ENCODE results near the gene MACF1.

DNA sequence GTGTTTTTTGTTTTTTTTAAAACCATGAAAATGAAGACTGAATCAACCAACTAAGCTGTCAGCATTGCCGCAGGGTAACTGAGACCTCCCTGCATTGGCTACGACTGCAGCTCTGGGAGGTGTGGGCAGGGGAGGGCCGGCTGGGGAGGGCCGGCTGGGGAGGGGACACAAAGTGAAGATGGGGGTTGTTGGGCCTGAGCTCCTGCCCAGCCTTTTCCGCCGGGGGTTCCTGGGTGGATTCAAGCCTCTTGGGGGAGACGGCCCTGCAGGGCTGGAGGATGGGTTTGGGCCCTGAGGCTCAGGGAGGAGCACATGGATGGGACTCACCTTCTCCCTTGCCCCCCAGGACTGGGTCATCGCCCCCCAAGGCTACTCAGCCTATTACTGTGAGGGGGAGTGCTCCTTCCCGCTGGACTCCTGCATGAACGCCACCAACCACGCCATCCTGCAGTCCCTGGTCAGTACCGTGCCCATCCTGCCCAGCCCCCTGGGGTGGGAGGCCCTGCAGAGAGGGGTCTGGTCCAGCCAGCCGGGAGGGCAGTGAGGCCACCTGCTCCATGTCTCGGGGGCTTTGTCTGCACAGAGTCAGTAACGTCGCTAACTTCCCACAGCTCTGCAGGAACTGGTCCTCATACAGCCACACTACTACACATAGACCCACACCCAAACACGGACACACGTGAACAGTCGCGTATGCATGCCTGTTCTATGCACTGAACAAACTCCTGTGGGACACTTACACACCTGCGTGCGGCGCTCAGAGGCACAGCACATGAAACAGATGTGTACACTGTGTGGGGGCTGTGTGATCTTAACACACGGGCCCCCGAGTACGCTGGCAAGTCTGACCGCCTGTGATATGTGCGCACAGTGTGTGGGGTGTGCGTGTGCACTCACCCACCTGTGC lies 318.4 kb downstream of the MACF1 start:
- TF ChIP-seq, protein P1, sequence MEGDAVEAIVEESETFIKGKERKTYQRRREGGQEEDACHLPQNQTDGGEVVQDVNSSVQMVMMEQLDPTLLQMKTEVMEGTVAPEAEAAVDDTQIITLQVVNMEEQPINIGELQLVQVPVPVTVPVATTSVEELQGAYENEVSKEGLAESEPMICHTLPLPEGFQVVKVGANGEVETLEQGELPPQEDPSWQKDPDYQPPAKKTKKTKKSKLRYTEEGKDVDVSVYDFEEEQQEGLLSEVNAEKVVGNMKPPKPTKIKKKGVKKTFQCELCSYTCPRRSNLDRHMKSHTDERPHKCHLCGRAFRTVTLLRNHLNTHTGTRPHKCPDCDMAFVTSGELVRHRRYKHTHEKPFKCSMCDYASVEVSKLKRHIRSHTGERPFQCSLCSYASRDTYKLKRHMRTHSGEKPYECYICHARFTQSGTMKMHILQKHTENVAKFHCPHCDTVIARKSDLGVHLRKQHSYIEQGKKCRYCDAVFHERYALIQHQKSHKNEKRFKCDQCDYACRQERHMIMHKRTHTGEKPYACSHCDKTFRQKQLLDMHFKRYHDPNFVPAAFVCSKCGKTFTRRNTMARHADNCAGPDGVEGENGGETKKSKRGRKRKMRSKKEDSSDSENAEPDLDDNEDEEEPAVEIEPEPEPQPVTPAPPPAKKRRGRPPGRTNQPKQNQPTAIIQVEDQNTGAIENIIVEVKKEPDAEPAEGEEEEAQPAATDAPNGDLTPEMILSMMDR (IDR thresholded peaks at IDR 0.05), result no peak
- no peak for TF ChIP-seq POLR2AphosphoS5 (IDR thresholded peaks at IDR 0.05)
- no peak for TF ChIP-seq POLR2A (IDR thresholded peaks at IDR 0.05; ENCODE audit: low read depth)

All from esophagus muscularis mucosa (tissue), 3 donors.